Liver (tissue), 9 donors: Measurements from ENCODE around the gene WDR7. TPM values are rescaled to one million over a fixed set of nuclear protein-coding genes. Genes with fewer than 3 reads are reported as not detected.

ENCODE experiments used
- DNase-seq: peaks from one replicate; pipeline ENCODE4 v3.0.0-alpha.2; 2017; ENCODE audit warnings: low spot score
- H3K27ac ChIP-seq, 2 donors: one replicate each; pipeline ENCODE4 v1.7.0; 2013; ENCODE audit warnings: inconsistent platforms in 2 of 2, low read length in 2 of 2, control low read depth in 1 of 2, low read depth in 1 of 2, mild to moderate bottlenecking in 1 of 2
- H3K27me3 ChIP-seq, 4 donors: one replicate each; pipeline versions ENCODE4 v1.6.1 to v1.7.0; 2013; ENCODE audit warnings: low read length in 3 of 4, inconsistent platforms in 1 of 4, mild to moderate bottlenecking in 1 of 4, moderate library complexity in 1 of 4; ENCODE audit not compliant: control insufficient read depth in 4 of 4, insufficient read depth in 4 of 4
- H3K36me3 ChIP-seq, 4 donors: one replicate each; pipeline versions ENCODE4 v1.6.1 to v1.7.0; 2013; ENCODE audit warnings: low read length in 3 of 4, mild to moderate bottlenecking in 3 of 4, low read depth in 1 of 4, moderate library complexity in 1 of 4; ENCODE audit not compliant: control insufficient read depth in 4 of 4, insufficient read depth in 3 of 4
- H3K4me1 ChIP-seq, 4 donors: one replicate each; pipeline versions ENCODE4 v1.6.1 to v1.7.0; 2013; ENCODE audit warnings: low read length in 3 of 4, mild to moderate bottlenecking in 3 of 4, moderate library complexity in 1 of 4; ENCODE audit not compliant: control insufficient read depth in 4 of 4, insufficient read depth in 4 of 4
- H3K4me3 ChIP-seq, 3 donors: one replicate each; pipeline versions ENCODE4 v1.6.1 to v1.7.0; 2013; ENCODE audit warnings: low read length in 3 of 3, control low read depth in 1 of 3, low read depth in 1 of 3, mild to moderate bottlenecking in 1 of 3
- H3K9ac ChIP-seq, 2 donors: one replicate each; pipeline ENCODE4 v1.7.0; 2013; ENCODE audit warnings: low read length in 2 of 2, mild to moderate bottlenecking in 2 of 2, moderate library complexity in 2 of 2, control low read depth in 1 of 2, low read depth in 1 of 2
- H3K9me3 ChIP-seq, 4 donors: one replicate each; pipeline versions ENCODE4 v1.6.1 to v1.7.0; 2013; ENCODE audit warnings: low read length in 3 of 4; ENCODE audit not compliant: control insufficient read depth in 4 of 4
- EGR1 ChIP-seq, 2 donors: IDR thresholded peaks; 2 replicates each; pipeline ENCODE4 v1.6.1; 2016 to 2018; ENCODE audit warnings: antibody characterized with exemption in 2 of 2, low read depth in 2 of 2
- FOXA1 ChIP-seq: IDR thresholded peaks from 2 replicates; pipeline ENCODE4 v1.6.1; 2016; ENCODE audit warnings: antibody characterized with exemption
- FOXA2 ChIP-seq: IDR thresholded peaks from 2 replicates; pipeline ENCODE4 v1.6.1; 2016; ENCODE audit warnings: antibody characterized with exemption
- GABPA ChIP-seq, 2 donors: IDR thresholded peaks in 1 of 2; conservative IDR thresholded peaks in 1 of 2; 2 replicates each; pipeline ENCODE4 v1.6.1; 2016; ENCODE audit warnings: antibody characterized with exemption in 2 of 2, mild to moderate bottlenecking in 1 of 2, moderate library complexity in 1 of 2
- HNF4A ChIP-seq, 2 donors: conservative IDR thresholded peaks; 2 replicates each; pipeline ENCODE4 v1.6.1; 2016; ENCODE audit warnings: antibody characterized with exemption in 2 of 2, mild to moderate bottlenecking in 2 of 2
- HNF4G ChIP-seq: IDR thresholded peaks from 2 replicates; pipeline ENCODE4 v1.6.1; 2016; ENCODE audit warnings: antibody characterized with exemption
- JUND ChIP-seq, 2 donors: IDR thresholded peaks; 2 replicates each; pipeline ENCODE4 v1.6.1; 2016; ENCODE audit warnings: antibody characterized with exemption in 2 of 2
- NR2F2 ChIP-seq: IDR thresholded peaks from 2 replicates; pipeline ENCODE4 v1.6.1; 2016; ENCODE audit warnings: antibody characterized with exemption
- RAD21 ChIP-seq, 2 donors: IDR thresholded peaks; 2 replicates each; pipeline ENCODE4 v1.6.1; 2016; ENCODE audit warnings: antibody characterized with exemption in 2 of 2, mild to moderate bottlenecking in 2 of 2
- RXRA ChIP-seq, 2 donors: IDR thresholded peaks; 2 replicates each; pipeline ENCODE4 v1.6.1; 2017 to 2018; ENCODE audit warnings: antibody characterized with exemption in 2 of 2, mild to moderate bottlenecking in 1 of 2
- SP1 ChIP-seq: IDR thresholded peaks from 2 replicates; pipeline ENCODE4 v1.6.1; 2018; ENCODE audit warnings: antibody characterized with exemption, mild to moderate bottlenecking
- TAF1 ChIP-seq: conservative IDR thresholded peaks from 2 replicates; pipeline ENCODE4 v1.6.1; 2016; ENCODE audit warnings: antibody characterized with exemption, mild to moderate bottlenecking
- YY1 ChIP-seq: IDR thresholded peaks from 2 replicates; pipeline ENCODE4 v1.6.1; 2016; ENCODE audit warnings: antibody characterized with exemption, mild to moderate bottlenecking
- WGBS: extraction: QIAGEN DNeasy Blood & Tissue Kit; methylation state at CpG from one replicate; pipeline ENCODE4 v1.1.7; 2013; 5-methylcytosine and 5-hydroxymethylcytosine counted together
- polyA plus RNA-seq, 2 donors: library from polyadenylated mRNA; stranded (reverse) in 1 of 2; unstranded in 1 of 2; fragments of 200-250 nt in 1 of 2; fragments of >200 nt in 1 of 2; fragmentation: Nextera tagmentation in 1 of 2; extraction: Ambion mirVana in 1 of 2; gene quantifications; one replicate each; pipeline versions ENCODE4 v1.2.1 to v1.2.3, GENCODE V29; 2013 to 2015
- total RNA-seq, 2 donors: library from RNA; depleted of rRNA; stranded (reverse); fragments of >200 nt; gene quantifications; one replicate each; pipeline ENCODE4 v1.2.3, GENCODE V29; 2014
- TF ChIP-seq, protein P1 (sequence below): fragments of 150-350 bp; IDR thresholded peaks from 2 replicates; pipeline ENCODE4 v1.5.1; 2017; ENCODE audit warnings: improper control_type of control experiment, low read depth, low read length; ENCODE audit not compliant: missing input control
- TF ChIP-seq, protein P2 (sequence below): IDR thresholded peaks from 2 replicates; pipeline ENCODE4 v1.6.1; 2016; ENCODE audit warnings: antibody characterized with exemption
- TF ChIP-seq, protein P3 (sequence below): IDR thresholded peaks from 2 replicates; pipeline ENCODE4 v1.6.1; 2016; ENCODE audit warnings: antibody characterized with exemption
- TF ChIP-seq, protein P4 (sequence below): IDR thresholded peaks from 2 replicates; pipeline ENCODE4 v1.6.1; 2016; ENCODE audit warnings: antibody characterized with exemption
- TF ChIP-seq, protein P5 (sequence below): IDR thresholded peaks from 2 replicates; pipeline ENCODE4 v1.6.1; 2016; ENCODE audit warnings: antibody characterized with exemption, mild to moderate bottlenecking
- donor health status: healthy.
- donor health status: healthy.
- donor health status: healthy.
- donor health status: healthy.
- donor health status: healthy.

The WDR7 gene
- total and polyA plus RNA-seq, 4 donors: 4.5 to 26.6 (median 13.2) TPM

DNA sequence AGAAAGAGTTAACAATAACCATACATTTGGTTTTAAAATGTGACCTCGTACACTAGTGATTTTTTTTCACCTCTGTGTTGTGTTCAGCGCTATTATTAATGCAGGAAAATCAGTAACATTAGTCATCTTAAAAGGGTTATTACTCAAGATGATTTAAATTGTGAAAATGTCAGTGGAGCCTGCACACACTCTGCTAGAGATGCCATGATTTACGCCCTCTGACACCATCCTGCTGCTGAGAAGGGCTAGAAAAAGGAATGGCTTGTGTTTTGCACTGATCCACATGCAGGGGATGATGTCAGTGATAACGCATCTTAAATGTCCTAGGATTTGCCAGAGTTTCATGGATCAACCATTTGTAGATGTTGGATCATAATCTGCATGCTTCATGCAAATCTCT, 374.4 kb downstream of the WDR7 start:
- WGBS: 94% methylated on average over 4 of the region's 4 CpGs
- H3K9ac ChIP-seq: no peak overlapping the region
- H3K9me3 ChIP-seq: no peaks in the 10 kb centered on the region
- no peaks in the 10 kb centered on the region for H3K27me3 ChIP-seq
- TF ChIP-seq FOXA2 (no peak), NR2F2 (no peak), RAD21 (IDR thresholded peaks at IDR 0.05) (no peak), HNF4G (no peak), EGR1 (IDR thresholded peaks at IDR 0.05; ENCODE audit: low read depth in 2 of 2) (no peak), GABPA (IDR thresholded peaks at IDR 0.05 in 1 of 2, conservative IDR thresholded peaks at IDR 0.05 in 1 of 2) (no peak), TAF1 (no peak), YY1 (no peak), SP1 (no peak), RXRA (IDR thresholded peaks at IDR 0.05) (no peak), JUND (IDR thresholded peaks at IDR 0.05) (no peak), HNF4A (conservative IDR thresholded peaks at IDR 0.05) (no peak), FOXA1 (no peak)
- TF ChIP-seq, protein P1, sequence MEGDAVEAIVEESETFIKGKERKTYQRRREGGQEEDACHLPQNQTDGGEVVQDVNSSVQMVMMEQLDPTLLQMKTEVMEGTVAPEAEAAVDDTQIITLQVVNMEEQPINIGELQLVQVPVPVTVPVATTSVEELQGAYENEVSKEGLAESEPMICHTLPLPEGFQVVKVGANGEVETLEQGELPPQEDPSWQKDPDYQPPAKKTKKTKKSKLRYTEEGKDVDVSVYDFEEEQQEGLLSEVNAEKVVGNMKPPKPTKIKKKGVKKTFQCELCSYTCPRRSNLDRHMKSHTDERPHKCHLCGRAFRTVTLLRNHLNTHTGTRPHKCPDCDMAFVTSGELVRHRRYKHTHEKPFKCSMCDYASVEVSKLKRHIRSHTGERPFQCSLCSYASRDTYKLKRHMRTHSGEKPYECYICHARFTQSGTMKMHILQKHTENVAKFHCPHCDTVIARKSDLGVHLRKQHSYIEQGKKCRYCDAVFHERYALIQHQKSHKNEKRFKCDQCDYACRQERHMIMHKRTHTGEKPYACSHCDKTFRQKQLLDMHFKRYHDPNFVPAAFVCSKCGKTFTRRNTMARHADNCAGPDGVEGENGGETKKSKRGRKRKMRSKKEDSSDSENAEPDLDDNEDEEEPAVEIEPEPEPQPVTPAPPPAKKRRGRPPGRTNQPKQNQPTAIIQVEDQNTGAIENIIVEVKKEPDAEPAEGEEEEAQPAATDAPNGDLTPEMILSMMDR: no peak
- TF ChIP-seq, protein P2, sequence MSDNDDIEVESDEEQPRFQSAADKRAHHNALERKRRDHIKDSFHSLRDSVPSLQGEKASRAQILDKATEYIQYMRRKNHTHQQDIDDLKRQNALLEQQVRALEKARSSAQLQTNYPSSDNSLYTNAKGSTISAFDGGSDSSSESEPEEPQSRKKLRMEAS: no peak
- TF ChIP-seq, protein P3, sequence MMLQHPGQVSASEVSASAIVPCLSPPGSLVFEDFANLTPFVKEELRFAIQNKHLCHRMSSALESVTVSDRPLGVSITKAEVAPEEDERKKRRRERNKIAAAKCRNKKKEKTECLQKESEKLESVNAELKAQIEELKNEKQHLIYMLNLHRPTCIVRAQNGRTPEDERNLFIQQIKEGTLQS: no peak
- TF ChIP-seq, protein P4, sequence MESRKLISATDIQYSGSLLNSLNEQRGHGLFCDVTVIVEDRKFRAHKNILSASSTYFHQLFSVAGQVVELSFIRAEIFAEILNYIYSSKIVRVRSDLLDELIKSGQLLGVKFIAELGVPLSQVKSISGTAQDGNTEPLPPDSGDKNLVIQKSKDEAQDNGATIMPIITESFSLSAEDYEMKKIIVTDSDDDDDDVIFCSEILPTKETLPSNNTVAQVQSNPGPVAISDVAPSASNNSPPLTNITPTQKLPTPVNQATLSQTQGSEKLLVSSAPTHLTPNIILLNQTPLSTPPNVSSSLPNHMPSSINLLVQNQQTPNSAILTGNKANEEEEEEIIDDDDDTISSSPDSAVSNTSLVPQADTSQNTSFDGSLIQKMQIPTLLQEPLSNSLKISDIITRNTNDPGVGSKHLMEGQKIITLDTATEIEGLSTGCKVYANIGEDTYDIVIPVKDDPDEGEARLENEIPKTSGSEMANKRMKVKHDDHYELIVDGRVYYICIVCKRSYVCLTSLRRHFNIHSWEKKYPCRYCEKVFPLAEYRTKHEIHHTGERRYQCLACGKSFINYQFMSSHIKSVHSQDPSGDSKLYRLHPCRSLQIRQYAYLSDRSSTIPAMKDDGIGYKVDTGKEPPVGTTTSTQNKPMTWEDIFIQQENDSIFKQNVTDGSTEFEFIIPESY: no peak
- TF ChIP-seq, protein P5, sequence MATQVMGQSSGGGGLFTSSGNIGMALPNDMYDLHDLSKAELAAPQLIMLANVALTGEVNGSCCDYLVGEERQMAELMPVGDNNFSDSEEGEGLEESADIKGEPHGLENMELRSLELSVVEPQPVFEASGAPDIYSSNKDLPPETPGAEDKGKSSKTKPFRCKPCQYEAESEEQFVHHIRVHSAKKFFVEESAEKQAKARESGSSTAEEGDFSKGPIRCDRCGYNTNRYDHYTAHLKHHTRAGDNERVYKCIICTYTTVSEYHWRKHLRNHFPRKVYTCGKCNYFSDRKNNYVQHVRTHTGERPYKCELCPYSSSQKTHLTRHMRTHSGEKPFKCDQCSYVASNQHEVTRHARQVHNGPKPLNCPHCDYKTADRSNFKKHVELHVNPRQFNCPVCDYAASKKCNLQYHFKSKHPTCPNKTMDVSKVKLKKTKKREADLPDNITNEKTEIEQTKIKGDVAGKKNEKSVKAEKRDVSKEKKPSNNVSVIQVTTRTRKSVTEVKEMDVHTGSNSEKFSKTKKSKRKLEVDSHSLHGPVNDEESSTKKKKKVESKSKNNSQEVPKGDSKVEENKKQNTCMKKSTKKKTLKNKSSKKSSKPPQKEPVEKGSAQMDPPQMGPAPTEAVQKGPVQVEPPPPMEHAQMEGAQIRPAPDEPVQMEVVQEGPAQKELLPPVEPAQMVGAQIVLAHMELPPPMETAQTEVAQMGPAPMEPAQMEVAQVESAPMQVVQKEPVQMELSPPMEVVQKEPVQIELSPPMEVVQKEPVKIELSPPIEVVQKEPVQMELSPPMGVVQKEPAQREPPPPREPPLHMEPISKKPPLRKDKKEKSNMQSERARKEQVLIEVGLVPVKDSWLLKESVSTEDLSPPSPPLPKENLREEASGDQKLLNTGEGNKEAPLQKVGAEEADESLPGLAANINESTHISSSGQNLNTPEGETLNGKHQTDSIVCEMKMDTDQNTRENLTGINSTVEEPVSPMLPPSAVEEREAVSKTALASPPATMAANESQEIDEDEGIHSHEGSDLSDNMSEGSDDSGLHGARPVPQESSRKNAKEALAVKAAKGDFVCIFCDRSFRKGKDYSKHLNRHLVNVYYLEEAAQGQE: no peak
- H3K4me1 ChIP-seq: peaks cover 3 to 13% (median 6%) of the 10 kb centered on the region in 4 donors
- no peaks in the 10 kb centered on the region for H3K36me3 ChIP-seq
- no peak for DNase-seq
- H3K27ac ChIP-seq: no peak overlapping the region
- no peak overlapping the region for H3K4me3 ChIP-seq
